WTC11 (cell line): ENCODE data around the gene SPRR2A. TPM values are rescaled to one million over a fixed set of nuclear protein-coding genes. Genes with fewer than 3 reads are reported as not detected.

Experiments used
- ATAC-seq: fragments of 200-7000 bp; cut with Tn5 transposase; 2 replicates; pipeline ENCODE4 v1.10.0; 2021; ENCODE audit warnings: mild to moderate bottlenecking, moderate library complexity
- CTCF ChIA-PET: fragments of 300-600 bp; sonication (Branson Sonifier 250); formaldehyde crosslinking; loops from one replicate; lab custom pipeline; 2021; ENCODE audit warnings: antibody characterized with exemption; lab: Charles Lee
- POLR2A ChIA-PET: fragments of 350-600 bp; sonication (Branson Sonifier 250); formaldehyde crosslinking; loops from one replicate; lab custom pipeline; 2021; ENCODE audit warnings: antibody characterized with exemption; lab: Charles Lee
- DNase-seq: peaks from one replicate; pipeline ENCODE4 v3.0.0; 2021; ENCODE audit warnings: low spot score
- H3K27ac Mint-ChIP-seq: 2 replicates; pipeline ENCODE4 v1.8.0; 2021; ENCODE audit warnings: mixed read lengths
- H3K27me3 Mint-ChIP-seq: 2 replicates; pipeline ENCODE4 v1.8.0; 2021; ENCODE audit warnings: low read depth, mild to moderate bottlenecking, moderate library complexity, mixed read lengths
- H3K36me3 Mint-ChIP-seq: 2 replicates; pipeline ENCODE4 v1.8.0; 2021; ENCODE audit warnings: mixed read lengths
- H3K4me1 Mint-ChIP-seq: 2 replicates; pipeline ENCODE4 v1.8.0; 2022; ENCODE audit warnings: mixed read lengths
- H3K4me3 Mint-ChIP-seq: 2 replicates; pipeline ENCODE4 v1.8.0; 2021; ENCODE audit warnings: mild to moderate bottlenecking, moderate library complexity, mixed read lengths
- H3K9me3 Mint-ChIP-seq: 2 replicates; pipeline ENCODE4 v1.8.0; 2021; ENCODE audit warnings: mixed read lengths
- CREB1 ChIP-seq: sonication (generic); formaldehyde crosslinking; IDR thresholded peaks from 2 replicates; pipeline ENCODE4 v1.8.0; 2023; ENCODE audit warnings: mild to moderate bottlenecking, missing genetic modification reagents
- CREM ChIP-seq: sonication (generic); formaldehyde crosslinking; IDR thresholded peaks from 2 replicates; pipeline ENCODE4 v1.8.1; 2022; ENCODE audit warnings: mild to moderate bottlenecking, missing genetic modification reagents, moderate library complexity
- ETV6 ChIP-seq: sonication (generic); formaldehyde crosslinking; IDR thresholded peaks from 2 replicates; pipeline ENCODE4 v1.8.1; 2022; ENCODE audit warnings: mild to moderate bottlenecking, missing genetic modification reagents
- GTF2I ChIP-seq: fragments of 250-450 bp; sonication (Bioruptor Pico); conservative IDR thresholded peaks from 2 replicates; pipeline ENCODE4 v1.4.0; 2021; ENCODE audit warnings: mild to moderate bottlenecking
- HMGA2 ChIP-seq: fragments of 250-450 bp; sonication (Bioruptor Pico); IDR thresholded peaks from 2 replicates; pipeline ENCODE4 v1.4.0; 2021; ENCODE audit warnings: mild to moderate bottlenecking, moderate library complexity
- KAT7 ChIP-seq: sonication (generic); formaldehyde crosslinking; IDR thresholded peaks from 2 replicates; pipeline ENCODE4 v1.8.1; 2023; ENCODE audit warnings: missing genetic modification reagents, mild to moderate bottlenecking, borderline replicate concordance
- NR1H2 ChIP-seq: sonication (generic); formaldehyde crosslinking; IDR thresholded peaks from 2 replicates; pipeline ENCODE4 v1.9.0; 2021; ENCODE audit warnings: mild to moderate bottlenecking, moderate library complexity, missing genetic modification reagents
- OVOL2 ChIP-seq: fragments of 250-450 bp; sonication (Bioruptor Pico); IDR thresholded peaks from 2 replicates; pipeline ENCODE4 v1.9.0; 2021; ENCODE audit warnings: mild to moderate bottlenecking, borderline replicate concordance
- PRRX2 ChIP-seq: fragments of 250-450 bp; sonication (Bioruptor Pico); IDR thresholded peaks from 2 replicates; pipeline ENCODE4 v1.8.0; 2021; ENCODE audit warnings: mild to moderate bottlenecking
- RELA ChIP-seq: sonication (generic); formaldehyde crosslinking; IDR thresholded peaks from 2 replicates; pipeline ENCODE4 v1.8.1; 2022; ENCODE audit warnings: missing genetic modification reagents, mild to moderate bottlenecking, borderline replicate concordance
- TEAD1 ChIP-seq: sonication (generic); formaldehyde crosslinking; IDR thresholded peaks from 2 replicates; pipeline ENCODE4 v1.8.0; 2022; ENCODE audit warnings: mild to moderate bottlenecking, missing genetic modification reagents
- ZNF317 ChIP-seq: sonication (generic); formaldehyde crosslinking; IDR thresholded peaks from 2 replicates; pipeline ENCODE4 v1.8.1; 2023; ENCODE audit warnings: low read depth, mild to moderate bottlenecking, moderate library complexity, missing genetic modification reagents, borderline replicate concordance
- ZNF416 ChIP-seq: fragments of 250-450 bp; sonication (Bioruptor Pico); IDR thresholded peaks from 2 replicates; pipeline ENCODE4 v1.9.0; 2021; ENCODE audit warnings: mild to moderate bottlenecking, inconsistent platforms
- total RNA-seq: library from RNA; stranded (reverse); gene quantifications from 3 replicates; pipeline ENCODE4 v1.2.3, GENCODE V29; 2021
- TF ChIP-seq, protein P1 (sequence below): sonication (generic); formaldehyde crosslinking; IDR thresholded peaks from 2 replicates; pipeline ENCODE4 v1.8.0; 2022; ENCODE audit warnings: mild to moderate bottlenecking, missing genetic modification reagents
- TF ChIP-seq, protein P2 (sequence below): fragments of 200-600 bp; IDR thresholded peaks from 2 replicates; pipeline ENCODE4 v1.8.0; 2022; ENCODE audit warnings: antibody characterized with exemption
- TF ChIP-seq, protein P3 (sequence below): sonication (generic); formaldehyde crosslinking; IDR thresholded peaks from 2 replicates; pipeline ENCODE4 v1.8.1; 2022; ENCODE audit warnings: mild to moderate bottlenecking, moderate library complexity, missing genetic modification reagents
- TF ChIP-seq, protein P4 (sequence below): sonication (generic); formaldehyde crosslinking; IDR thresholded peaks from 2 replicates; pipeline ENCODE4 v1.8.1; 2023; ENCODE audit warnings: mild to moderate bottlenecking, missing genetic modification reagents, borderline replicate concordance
- TF ChIP-seq, protein P5 (sequence below): sonication (generic); formaldehyde crosslinking; IDR thresholded peaks from 2 replicates; pipeline ENCODE4 v1.8.1; 2022; ENCODE audit warnings: missing genetic modification reagents, borderline replicate concordance
- TF ChIP-seq, protein P6 (sequence below): sonication (generic); formaldehyde crosslinking; IDR thresholded peaks from 2 replicates; pipeline ENCODE4 v1.8.0; 2023; ENCODE audit warnings: mild to moderate bottlenecking, missing genetic modification reagents
- TF ChIP-seq, protein P7 (sequence below): fragments of 250-450 bp; sonication (Bioruptor Pico); IDR thresholded peaks from 2 replicates; pipeline ENCODE4 v1.9.0; 2021; ENCODE audit warnings: mild to moderate bottlenecking

SPRR2A gene
- total RNA-seq, 1 experiment from 2014 or later: not detected

DNA sequence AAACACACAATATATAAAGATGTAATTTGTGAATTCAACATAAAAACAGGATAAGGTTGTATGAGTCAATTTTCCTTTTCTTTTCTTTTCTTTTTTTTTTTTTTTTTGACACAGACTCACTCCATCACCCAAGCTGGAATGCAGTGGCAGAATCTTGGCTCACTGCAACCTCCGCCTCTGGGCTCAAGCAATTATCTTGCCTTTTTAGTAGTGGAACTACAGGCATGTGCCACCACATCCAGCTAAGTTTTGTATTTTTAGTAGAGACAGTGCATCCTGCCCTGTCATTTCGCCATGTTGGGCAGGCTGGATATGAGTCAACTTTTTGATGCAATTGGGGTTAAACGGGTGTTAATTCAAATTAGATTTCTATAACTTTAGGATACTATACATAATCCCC, 24.4 kb upstream of the SPRR2A start:
- CTCF ChIA-PET: no interaction called here
- H3K27ac Mint-ChIP-seq: no peak overlapping the region
- no peak for TF ChIP-seq CREB1 (CRISPR knock-in tag)
- TF ChIP-seq TEAD1 (CRISPR knock-in tag): no peak
- TF ChIP-seq, protein P1, sequence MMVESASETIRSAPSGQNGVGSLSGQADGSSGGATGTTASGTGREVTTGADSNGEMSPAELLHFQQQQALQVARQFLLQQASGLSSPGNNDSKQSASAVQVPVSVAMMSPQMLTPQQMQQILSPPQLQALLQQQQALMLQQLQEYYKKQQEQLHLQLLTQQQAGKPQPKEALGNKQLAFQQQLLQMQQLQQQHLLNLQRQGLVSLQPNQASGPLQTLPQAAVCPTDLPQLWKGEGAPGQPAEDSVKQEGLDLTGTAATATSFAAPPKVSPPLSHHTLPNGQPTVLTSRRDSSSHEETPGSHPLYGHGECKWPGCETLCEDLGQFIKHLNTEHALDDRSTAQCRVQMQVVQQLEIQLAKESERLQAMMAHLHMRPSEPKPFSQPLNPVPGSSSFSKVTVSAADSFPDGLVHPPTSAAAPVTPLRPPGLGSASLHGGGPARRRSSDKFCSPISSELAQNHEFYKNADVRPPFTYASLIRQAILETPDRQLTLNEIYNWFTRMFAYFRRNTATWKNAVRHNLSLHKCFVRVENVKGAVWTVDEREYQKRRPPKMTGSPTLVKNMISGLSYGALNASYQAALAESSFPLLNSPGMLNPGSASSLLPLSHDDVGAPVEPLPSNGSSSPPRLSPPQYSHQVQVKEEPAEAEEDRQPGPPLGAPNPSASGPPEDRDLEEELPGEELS (CRISPR knock-in tag): no peak
- TF ChIP-seq PRRX2: no peak
- no peak for TF ChIP-seq CREM (CRISPR knock-in tag)
- TF ChIP-seq, protein P2, sequence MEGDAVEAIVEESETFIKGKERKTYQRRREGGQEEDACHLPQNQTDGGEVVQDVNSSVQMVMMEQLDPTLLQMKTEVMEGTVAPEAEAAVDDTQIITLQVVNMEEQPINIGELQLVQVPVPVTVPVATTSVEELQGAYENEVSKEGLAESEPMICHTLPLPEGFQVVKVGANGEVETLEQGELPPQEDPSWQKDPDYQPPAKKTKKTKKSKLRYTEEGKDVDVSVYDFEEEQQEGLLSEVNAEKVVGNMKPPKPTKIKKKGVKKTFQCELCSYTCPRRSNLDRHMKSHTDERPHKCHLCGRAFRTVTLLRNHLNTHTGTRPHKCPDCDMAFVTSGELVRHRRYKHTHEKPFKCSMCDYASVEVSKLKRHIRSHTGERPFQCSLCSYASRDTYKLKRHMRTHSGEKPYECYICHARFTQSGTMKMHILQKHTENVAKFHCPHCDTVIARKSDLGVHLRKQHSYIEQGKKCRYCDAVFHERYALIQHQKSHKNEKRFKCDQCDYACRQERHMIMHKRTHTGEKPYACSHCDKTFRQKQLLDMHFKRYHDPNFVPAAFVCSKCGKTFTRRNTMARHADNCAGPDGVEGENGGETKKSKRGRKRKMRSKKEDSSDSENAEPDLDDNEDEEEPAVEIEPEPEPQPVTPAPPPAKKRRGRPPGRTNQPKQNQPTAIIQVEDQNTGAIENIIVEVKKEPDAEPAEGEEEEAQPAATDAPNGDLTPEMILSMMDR: no peak
- no peak for TF ChIP-seq OVOL2 (CRISPR knock-in tag)
- TF ChIP-seq, protein P3, sequence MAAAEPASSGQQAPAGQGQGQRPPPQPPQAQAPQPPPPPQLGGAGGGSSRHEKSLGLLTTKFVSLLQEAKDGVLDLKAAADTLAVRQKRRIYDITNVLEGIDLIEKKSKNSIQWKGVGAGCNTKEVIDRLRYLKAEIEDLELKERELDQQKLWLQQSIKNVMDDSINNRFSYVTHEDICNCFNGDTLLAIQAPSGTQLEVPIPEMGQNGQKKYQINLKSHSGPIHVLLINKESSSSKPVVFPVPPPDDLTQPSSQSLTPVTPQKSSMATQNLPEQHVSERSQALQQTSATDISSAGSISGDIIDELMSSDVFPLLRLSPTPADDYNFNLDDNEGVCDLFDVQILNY (CRISPR knock-in tag): no peak
- TF ChIP-seq, protein P4, sequence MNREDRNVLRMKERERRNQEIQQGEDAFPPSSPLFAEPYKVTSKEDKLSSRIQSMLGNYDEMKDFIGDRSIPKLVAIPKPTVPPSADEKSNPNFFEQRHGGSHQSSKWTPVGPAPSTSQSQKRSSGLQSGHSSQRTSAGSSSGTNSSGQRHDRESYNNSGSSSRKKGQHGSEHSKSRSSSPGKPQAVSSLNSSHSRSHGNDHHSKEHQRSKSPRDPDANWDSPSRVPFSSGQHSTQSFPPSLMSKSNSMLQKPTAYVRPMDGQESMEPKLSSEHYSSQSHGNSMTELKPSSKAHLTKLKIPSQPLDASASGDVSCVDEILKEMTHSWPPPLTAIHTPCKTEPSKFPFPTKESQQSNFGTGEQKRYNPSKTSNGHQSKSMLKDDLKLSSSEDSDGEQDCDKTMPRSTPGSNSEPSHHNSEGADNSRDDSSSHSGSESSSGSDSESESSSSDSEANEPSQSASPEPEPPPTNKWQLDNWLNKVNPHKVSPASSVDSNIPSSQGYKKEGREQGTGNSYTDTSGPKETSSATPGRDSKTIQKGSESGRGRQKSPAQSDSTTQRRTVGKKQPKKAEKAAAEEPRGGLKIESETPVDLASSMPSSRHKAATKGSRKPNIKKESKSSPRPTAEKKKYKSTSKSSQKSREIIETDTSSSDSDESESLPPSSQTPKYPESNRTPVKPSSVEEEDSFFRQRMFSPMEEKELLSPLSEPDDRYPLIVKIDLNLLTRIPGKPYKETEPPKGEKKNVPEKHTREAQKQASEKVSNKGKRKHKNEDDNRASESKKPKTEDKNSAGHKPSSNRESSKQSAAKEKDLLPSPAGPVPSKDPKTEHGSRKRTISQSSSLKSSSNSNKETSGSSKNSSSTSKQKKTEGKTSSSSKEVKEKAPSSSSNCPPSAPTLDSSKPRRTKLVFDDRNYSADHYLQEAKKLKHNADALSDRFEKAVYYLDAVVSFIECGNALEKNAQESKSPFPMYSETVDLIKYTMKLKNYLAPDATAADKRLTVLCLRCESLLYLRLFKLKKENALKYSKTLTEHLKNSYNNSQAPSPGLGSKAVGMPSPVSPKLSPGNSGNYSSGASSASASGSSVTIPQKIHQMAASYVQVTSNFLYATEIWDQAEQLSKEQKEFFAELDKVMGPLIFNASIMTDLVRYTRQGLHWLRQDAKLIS: no peak
- TF ChIP-seq NR1H2 (CRISPR knock-in tag): no peak
- TF ChIP-seq, protein P5, sequence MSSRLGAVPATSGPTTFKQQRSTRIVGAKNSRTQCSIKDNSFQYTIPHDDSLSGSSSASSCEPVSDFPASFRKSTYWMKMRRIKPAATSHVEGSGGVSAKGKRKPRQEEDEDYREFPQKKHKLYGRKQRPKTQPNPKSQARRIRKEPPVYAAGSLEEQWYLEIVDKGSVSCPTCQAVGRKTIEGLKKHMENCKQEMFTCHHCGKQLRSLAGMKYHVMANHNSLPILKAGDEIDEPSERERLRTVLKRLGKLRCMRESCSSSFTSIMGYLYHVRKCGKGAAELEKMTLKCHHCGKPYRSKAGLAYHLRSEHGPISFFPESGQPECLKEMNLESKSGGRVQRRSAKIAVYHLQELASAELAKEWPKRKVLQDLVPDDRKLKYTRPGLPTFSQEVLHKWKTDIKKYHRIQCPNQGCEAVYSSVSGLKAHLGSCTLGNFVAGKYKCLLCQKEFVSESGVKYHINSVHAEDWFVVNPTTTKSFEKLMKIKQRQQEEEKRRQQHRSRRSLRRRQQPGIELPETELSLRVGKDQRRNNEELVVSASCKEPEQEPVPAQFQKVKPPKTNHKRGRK (CRISPR knock-in tag): no peak
- TF ChIP-seq, protein P6, sequence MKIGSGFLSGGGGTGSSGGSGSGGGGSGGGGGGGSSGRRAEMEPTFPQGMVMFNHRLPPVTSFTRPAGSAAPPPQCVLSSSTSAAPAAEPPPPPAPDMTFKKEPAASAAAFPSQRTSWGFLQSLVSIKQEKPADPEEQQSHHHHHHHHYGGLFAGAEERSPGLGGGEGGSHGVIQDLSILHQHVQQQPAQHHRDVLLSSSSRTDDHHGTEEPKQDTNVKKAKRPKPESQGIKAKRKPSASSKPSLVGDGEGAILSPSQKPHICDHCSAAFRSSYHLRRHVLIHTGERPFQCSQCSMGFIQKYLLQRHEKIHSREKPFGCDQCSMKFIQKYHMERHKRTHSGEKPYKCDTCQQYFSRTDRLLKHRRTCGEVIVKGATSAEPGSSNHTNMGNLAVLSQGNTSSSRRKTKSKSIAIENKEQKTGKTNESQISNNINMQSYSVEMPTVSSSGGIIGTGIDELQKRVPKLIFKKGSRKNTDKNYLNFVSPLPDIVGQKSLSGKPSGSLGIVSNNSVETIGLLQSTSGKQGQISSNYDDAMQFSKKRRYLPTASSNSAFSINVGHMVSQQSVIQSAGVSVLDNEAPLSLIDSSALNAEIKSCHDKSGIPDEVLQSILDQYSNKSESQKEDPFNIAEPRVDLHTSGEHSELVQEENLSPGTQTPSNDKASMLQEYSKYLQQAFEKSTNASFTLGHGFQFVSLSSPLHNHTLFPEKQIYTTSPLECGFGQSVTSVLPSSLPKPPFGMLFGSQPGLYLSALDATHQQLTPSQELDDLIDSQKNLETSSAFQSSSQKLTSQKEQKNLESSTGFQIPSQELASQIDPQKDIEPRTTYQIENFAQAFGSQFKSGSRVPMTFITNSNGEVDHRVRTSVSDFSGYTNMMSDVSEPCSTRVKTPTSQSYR (CRISPR knock-in tag): no peak
- no peak for TF ChIP-seq RELA (CRISPR knock-in tag)
- no peak for TF ChIP-seq ZNF416
- TF ChIP-seq, protein P7, sequence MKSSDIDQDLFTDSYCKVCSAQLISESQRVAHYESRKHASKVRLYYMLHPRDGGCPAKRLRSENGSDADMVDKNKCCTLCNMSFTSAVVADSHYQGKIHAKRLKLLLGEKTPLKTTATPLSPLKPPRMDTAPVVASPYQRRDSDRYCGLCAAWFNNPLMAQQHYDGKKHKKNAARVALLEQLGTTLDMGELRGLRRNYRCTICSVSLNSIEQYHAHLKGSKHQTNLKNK (CRISPR knock-in tag): no peak
- TF ChIP-seq GTF2I (CRISPR knock-in tag): no peak
- TF ChIP-seq ETV6 (CRISPR knock-in tag): no peak
- no peak for TF ChIP-seq ZNF317 (CRISPR knock-in tag)
- no peak for TF ChIP-seq HMGA2 (CRISPR knock-in tag)
- no peak for TF ChIP-seq KAT7 (CRISPR knock-in tag)
- H3K4me3 Mint-ChIP-seq: no peak overlapping the region
- H3K9me3 Mint-ChIP-seq: peaks cover 38% of the 10 kb centered on the region
- H3K27me3 Mint-ChIP-seq: no peaks in the 10 kb centered on the region
- H3K36me3 Mint-ChIP-seq: peaks cover 24% of the 10 kb centered on the region
- DNase-seq: no peak
- no peak for ATAC-seq
- peaks cover 4% of the 10 kb centered on the region; the same call in 1 of the 2 replicates for H3K4me1 Mint-ChIP-seq
- POLR2A ChIA-PET: no interaction called here
